ENCODE results near the gene THBS2.

Gene THBS2

DNA sequence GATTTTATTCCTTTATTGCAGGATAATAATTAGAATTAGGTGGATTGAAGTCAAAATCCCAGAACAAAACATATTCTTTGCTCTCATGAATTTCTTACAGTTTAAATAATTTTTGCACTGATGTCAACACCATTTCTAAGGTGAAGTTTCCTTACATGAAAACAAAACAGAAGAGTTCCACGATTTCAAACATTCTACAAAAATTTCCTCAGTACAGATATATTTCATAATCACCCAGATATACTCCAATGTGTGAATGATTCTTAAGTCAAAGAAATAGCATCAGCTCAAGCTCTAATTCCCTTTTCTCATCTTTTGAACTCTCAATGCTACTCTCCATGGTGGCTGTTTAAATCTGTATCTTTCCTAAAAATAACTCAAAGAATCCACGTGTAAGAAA, 39.5 kb upstream of the THBS2 start:
- in situ Hi-C loops (cut with MboI; ENCODE audit: low pct_unique_long_range_greater_than_20kb, low sequenced_read_pairs, unreplicated experiment), result no loop called here
- no peak for DNase-seq (ENCODE audit: low spot score)
- TF ChIP-seq, protein P1, sequence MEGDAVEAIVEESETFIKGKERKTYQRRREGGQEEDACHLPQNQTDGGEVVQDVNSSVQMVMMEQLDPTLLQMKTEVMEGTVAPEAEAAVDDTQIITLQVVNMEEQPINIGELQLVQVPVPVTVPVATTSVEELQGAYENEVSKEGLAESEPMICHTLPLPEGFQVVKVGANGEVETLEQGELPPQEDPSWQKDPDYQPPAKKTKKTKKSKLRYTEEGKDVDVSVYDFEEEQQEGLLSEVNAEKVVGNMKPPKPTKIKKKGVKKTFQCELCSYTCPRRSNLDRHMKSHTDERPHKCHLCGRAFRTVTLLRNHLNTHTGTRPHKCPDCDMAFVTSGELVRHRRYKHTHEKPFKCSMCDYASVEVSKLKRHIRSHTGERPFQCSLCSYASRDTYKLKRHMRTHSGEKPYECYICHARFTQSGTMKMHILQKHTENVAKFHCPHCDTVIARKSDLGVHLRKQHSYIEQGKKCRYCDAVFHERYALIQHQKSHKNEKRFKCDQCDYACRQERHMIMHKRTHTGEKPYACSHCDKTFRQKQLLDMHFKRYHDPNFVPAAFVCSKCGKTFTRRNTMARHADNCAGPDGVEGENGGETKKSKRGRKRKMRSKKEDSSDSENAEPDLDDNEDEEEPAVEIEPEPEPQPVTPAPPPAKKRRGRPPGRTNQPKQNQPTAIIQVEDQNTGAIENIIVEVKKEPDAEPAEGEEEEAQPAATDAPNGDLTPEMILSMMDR (IDR thresholded peaks at IDR 0.05; ENCODE audit: extremely low read depth, insufficient read depth, missing control alignments), result no peak

DNA sequence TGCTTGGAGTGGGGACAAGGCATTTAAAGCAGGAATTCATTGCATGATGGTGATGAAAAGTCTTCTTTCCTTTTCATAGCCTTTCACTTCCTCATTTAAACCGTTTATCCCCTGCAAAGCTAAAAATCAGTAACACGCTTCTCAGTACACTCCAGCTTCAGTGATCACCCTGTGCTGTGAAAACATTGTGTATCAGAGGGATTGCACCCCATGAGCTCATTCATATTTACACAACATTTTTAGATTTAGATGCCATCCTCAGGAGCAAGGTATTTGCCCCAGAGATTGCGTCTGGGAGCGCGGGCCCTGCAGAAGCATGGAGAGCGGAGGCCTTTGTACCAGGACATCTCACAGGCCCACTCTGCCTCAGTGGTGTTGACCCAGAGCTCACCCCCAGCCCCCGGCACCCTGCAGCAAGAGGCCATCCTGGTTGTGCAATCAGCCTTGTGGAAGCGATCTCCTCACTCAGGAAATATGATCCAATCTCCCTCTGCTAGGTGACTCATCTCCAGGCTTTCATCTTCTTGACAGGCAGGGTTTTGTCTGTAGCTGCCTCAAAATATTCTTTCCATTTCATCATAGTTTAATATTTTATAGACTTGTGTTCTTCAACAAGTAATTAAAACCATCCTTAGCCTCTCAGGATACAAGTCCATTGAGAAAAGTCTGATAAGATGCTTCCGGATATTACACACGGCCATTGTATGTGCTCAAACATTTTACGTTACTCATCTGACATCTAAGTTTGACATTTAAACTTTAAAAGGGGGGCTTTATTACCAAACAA, 38.9 kb upstream of the THBS2 start:
- in situ Hi-C loops (cut with MboI; ENCODE audit: low pct_unique_long_range_greater_than_20kb, low sequenced_read_pairs, unreplicated experiment), result no loop called here
- DNase-seq (ENCODE audit: low spot score), result no peak
- TF ChIP-seq, protein P1 (IDR thresholded peaks at IDR 0.05; ENCODE audit: extremely low read depth, insufficient read depth, missing control alignments), result no peak

- no peak for DNase-seq (ENCODE audit: low spot score)
- TF ChIP-seq, protein P1 (IDR thresholded peaks at IDR 0.05; ENCODE audit: extremely low read depth, insufficient read depth, missing control alignments), result no peak
- in situ Hi-C loops (cut with MboI; ENCODE audit: low pct_unique_long_range_greater_than_20kb, low sequenced_read_pairs, unreplicated experiment), result no loop called here
These were observed 38.1 kb upstream of the THBS2 start for GRCh38 chr6:169291646-169292337.

- no peak for DNase-seq (ENCODE audit: low spot score)
- TF ChIP-seq, protein P1 (IDR thresholded peaks at IDR 0.05; ENCODE audit: extremely low read depth, insufficient read depth, missing control alignments), result no peak
- in situ Hi-C loops (cut with MboI; ENCODE audit: low pct_unique_long_range_greater_than_20kb, low sequenced_read_pairs, unreplicated experiment), result no loop called here
These were observed 37.5 kb upstream of the THBS2 start for GRCh38 chr6:169291148-169291547.

DNA sequence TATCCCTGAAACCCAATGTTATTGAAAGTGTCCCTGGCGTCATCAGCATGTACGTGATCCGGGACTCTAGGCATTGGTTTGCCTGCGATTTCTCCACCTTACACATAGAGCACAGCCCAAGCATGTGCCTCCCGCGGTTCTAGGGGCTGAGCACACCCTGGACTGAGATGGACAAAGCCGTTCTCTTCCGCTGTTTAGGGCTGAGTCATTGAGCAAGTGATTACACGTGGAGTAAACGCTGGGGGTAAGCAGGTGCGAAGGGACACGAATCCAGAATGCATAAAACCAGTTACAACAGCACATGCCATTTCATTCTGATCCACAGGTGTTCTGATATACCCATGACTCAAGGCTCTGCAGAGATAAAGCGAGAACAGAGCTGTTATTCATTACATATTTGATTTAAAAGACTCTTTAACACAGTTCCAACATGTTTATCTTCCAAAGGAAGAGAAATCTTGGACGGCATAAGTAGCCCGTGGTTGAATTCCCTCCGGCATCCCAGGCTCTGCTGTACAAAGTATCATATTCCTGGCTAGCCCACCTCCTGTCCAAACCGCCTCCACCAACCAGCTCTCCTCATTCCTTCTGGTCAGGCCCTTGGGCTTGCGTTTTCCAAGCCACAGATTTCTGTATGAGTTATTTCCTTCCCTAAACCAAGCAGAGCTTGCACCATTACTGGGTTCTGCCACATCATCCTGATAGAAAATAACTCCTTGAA, 36.1 kb upstream of the THBS2 start:
- no peak for DNase-seq (ENCODE audit: low spot score)
- TF ChIP-seq, protein P1 (IDR thresholded peaks at IDR 0.05; ENCODE audit: extremely low read depth, insufficient read depth, missing control alignments), result no peak
- in situ Hi-C loops (cut with MboI; ENCODE audit: low pct_unique_long_range_greater_than_20kb, low sequenced_read_pairs, unreplicated experiment), result no loop called here

- DNase-seq (ENCODE audit: low spot score), result no peak
- TF ChIP-seq, protein P1 (IDR thresholded peaks at IDR 0.05; ENCODE audit: extremely low read depth, insufficient read depth, missing control alignments), result no peak
- in situ Hi-C loops (cut with MboI; ENCODE audit: low pct_unique_long_range_greater_than_20kb, low sequenced_read_pairs, unreplicated experiment), result no loop called here
These were observed 35.6 kb upstream of the THBS2 start for GRCh38 chr6:169289257-169289618.
